Panc1 (cell line): ENCODE results near the gene KCNJ1. TPM values are rescaled to one million over a fixed set of nuclear protein-coding genes. Genes with fewer than 3 reads are reported as not detected.

Source experiments
- ATAC-seq: fragments of 200-7000 bp; cut with Tn5 transposase; 2 replicates; pipeline ENCODE4 v1.9.1; 2020; ENCODE audit warnings: mild to moderate bottlenecking, moderate library complexity
- BruUV-seq: library from RNA; stranded (reverse); fragments of 400-500 nt; replicated peaks from 2 replicates; lab custom pipeline; 2021; lab: Mats Ljungman, UMichigan
- CTCF ChIA-PET: fragments of 300-600 bp; sonication (Branson Sonifier 250); formaldehyde crosslinking; loops from one replicate; lab custom pipeline; 2022; ENCODE audit warnings: antibody characterized with exemption; lab: Charles Lee
- POLR2A ChIA-PET: fragments of 300-600 bp; sonication (Branson Sonifier 250); formaldehyde crosslinking; loops from one replicate; lab custom pipeline; 2022; ENCODE audit warnings: antibody characterized with exemption; lab: Charles Lee
- DNase-seq: peaks from one replicate; pipeline ENCODE4 v3.0.0-alpha.2; 2010; ENCODE audit warnings: low read depth, low spot score
- H3K27ac ChIP-seq: 2 replicates; pipeline ENCODE4 v1.5.1; 2011; ENCODE audit warnings: mild to moderate bottlenecking, low read length, inconsistent platforms
- H3K27me3 ChIP-seq: fragments of 200-500 bp; sonication (Bioruptor generic); 2 replicates; pipeline ENCODE4 v1.6.0; 2014; ENCODE audit warnings: low read length, inconsistent platforms; ENCODE audit not compliant: control insufficient read depth, insufficient read depth
- H3K36me3 ChIP-seq: fragments of 200-500 bp; sonication (Bioruptor generic); 2 replicates; pipeline ENCODE4 v1.5.1; 2014; ENCODE audit warnings: inconsistent platforms, mild to moderate bottlenecking, low read length, moderate library complexity; ENCODE audit not compliant: control insufficient read depth, insufficient read depth
- H3K4me1 ChIP-seq: 2 replicates; pipeline ENCODE4 v1.5.1; 2011; ENCODE audit warnings: inconsistent platforms, mild to moderate bottlenecking, low read length, moderate library complexity; ENCODE audit not compliant: control insufficient read depth, insufficient read depth
- H3K4me3 ChIP-seq, 2 experiments: 2 replicates each; pipeline ENCODE4 v1.5.1; 2011 to 2012; ENCODE audit warnings: low read depth in 2 of 2, low read length in 2 of 2, mild to moderate bottlenecking in 2 of 2, inconsistent platforms in 1 of 2, moderate library complexity in 1 of 2
- H3K9me3 ChIP-seq: fragments of 200-500 bp; sonication (Bioruptor generic); 2 replicates; pipeline ENCODE4 v1.5.1; 2014; ENCODE audit warnings: low read depth, mild to moderate bottlenecking, inconsistent platforms, low read length, moderate library complexity; ENCODE audit not compliant: control insufficient read depth, insufficient read depth
- CTCF ChIP-seq: fragments of 450-650 bp; IDR thresholded peaks from 2 replicates; pipeline ENCODE4 v1.5.1; 2017; ENCODE audit warnings: mild to moderate bottlenecking
- POLR2AphosphoS5 ChIP-seq: IDR thresholded peaks from 2 replicates; pipeline ENCODE4 v1.6.1; 2012; ENCODE audit warnings: mild to moderate bottlenecking, low read depth, low read length, moderate library complexity
- REST ChIP-seq, 2 experiments: IDR thresholded peaks; 2 replicates each; pipeline ENCODE4 v1.6.1; 2011 to 2012; ENCODE audit warnings: low read depth in 2 of 2, control low read depth in 1 of 2, low read length in 1 of 2, mild to moderate bottlenecking in 1 of 2, moderate library complexity in 1 of 2; ENCODE audit not compliant: insufficient read depth in 1 of 2
- SIN3A ChIP-seq: IDR thresholded peaks from 2 replicates; pipeline ENCODE4 v1.6.1; 2012; ENCODE audit warnings: low read depth, mild to moderate bottlenecking, low read length, moderate library complexity, borderline replicate concordance; ENCODE audit not compliant: insufficient read depth
- TCF7L2 ChIP-seq: IDR thresholded peaks from 2 replicates; pipeline ENCODE4 v1.6.1; 2011; ENCODE audit warnings: mild to moderate bottlenecking, low read depth, low read length, inconsistent platforms
- in situ Hi-C: cut with HindIII; loops from 2 replicates; pipeline ENCODE4 v1.10.0; 2016; ENCODE audit warnings: low sequenced_read_pairs, low pct_unique_long_range_greater_than_20kb
- intact Hi-C: fragments of 100-400 bp; cut with micrococcal nuclease; formaldehyde crosslinking; loops from one replicate; pipeline ENCODE4 v1.10.0; 2022; ENCODE audit not compliant: unreplicated experiment
- total RNA-seq: library from RNA; stranded (reverse); gene quantifications from one replicate; pipeline ENCODE4 v1.2.1, GENCODE V29; 2021; ENCODE audit not compliant: unreplicated experiment

Gene KCNJ1
- total RNA-seq, 1 experiment from 2014 or later = not detected

- H3K27ac ChIP-seq = no peak overlapping the region
- no TSS peak for BruUV-seq
- DNase-seq = no peak
- CTCF ChIA-PET = no interaction called here
- ATAC-seq = no peak
- in situ Hi-C loops (no loop called here), intact Hi-C loops (no loop called here)
- TF ChIP-seq SIN3A = no peak
- TF ChIP-seq REST (IDR thresholded peaks at IDR 0.05; ENCODE audit: insufficient read depth in 1 of 2, low read depth in 2 of 2, low read length in 1 of 2) = no peak
- no peak for TF ChIP-seq TCF7L2
- no peak for TF ChIP-seq POLR2AphosphoS5
- no peak for TF ChIP-seq CTCF
- H3K9me3 ChIP-seq = no peaks in the 10 kb centered on the region
- no peaks in the 10 kb centered on the region for H3K36me3 ChIP-seq
- peaks cover 17% of the 10 kb centered on the region for H3K4me1 ChIP-seq
- no peak overlapping the region for H3K4me3 ChIP-seq
- POLR2A ChIA-PET = no interaction called here
- peaks cover 2% of the 10 kb centered on the region; the same call in 1 of the 2 replicates for H3K27me3 ChIP-seq
Measured at GRCh38 chr11:128908391-128909246, 41.5 kb upstream of the KCNJ1 start.

- H3K9me3 ChIP-seq = no peaks in the 10 kb centered on the region
- CTCF ChIA-PET = no interaction called here
- in situ Hi-C loops = no loop called here
- no peak overlapping the region for H3K4me3 ChIP-seq
- TF ChIP-seq SIN3A = no peak
- TF ChIP-seq REST (IDR thresholded peaks at IDR 0.05; ENCODE audit: insufficient read depth in 1 of 2, low read depth in 2 of 2, low read length in 1 of 2) = no peak
- TF ChIP-seq POLR2AphosphoS5 = no peak
- no peak for TF ChIP-seq TCF7L2
- no peak for ATAC-seq
- no peak for DNase-seq
- no peak overlapping the region for H3K27ac ChIP-seq
- H3K27me3 ChIP-seq = peaks cover 2% of the 10 kb centered on the region; the same call in 1 of the 2 replicates
- intact Hi-C loops = no loop called here
- no TSS peak for BruUV-seq
- H3K36me3 ChIP-seq = no peaks in the 10 kb centered on the region
- POLR2A ChIA-PET = no interaction called here
- H3K4me1 ChIP-seq = peaks cover 23% of the 10 kb centered on the region
Measured at GRCh38 chr11:128907585-128907984, 40.5 kb upstream of the KCNJ1 start.
